Measurements from ENCODE around the gene DERL3.
A peak's percentile ranks its signal among the peaks of the same experiment; 100 is the strongest.

The DERL3 gene

DNA sequence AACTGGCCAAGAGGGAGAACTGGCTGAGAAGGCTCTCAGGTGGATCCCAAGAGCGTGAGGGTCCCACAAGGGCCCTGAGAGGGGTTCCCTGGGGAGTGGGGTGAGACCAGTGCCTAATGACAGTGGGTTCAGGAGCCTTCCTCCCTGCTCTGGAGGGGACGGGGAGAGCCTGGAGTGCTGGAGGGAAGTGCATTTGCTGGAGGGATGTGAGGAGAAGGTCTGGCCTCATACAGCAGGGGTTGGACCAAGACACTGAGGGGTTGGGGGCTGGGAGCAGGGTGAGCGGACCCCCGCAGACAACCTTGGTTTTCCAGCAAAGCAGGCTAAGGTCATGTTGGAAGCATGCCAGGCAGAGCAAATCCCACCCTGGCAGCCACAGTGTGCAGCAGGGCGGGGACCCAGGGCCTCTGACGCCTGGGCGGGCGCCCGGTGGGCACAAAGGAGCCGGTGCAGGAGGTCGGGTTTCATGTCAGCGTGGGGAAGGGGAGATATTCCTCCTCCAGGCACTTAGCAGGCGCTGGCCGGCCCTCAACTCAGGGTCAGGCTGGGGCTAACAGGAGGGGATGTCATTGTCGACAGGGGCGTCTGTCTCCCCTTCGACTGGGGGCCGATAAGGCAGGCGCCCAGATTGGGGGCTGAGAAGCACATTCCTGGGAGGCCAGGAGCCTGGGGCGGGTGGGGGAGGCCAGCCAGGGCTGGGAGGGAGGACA is 3.1 kb upstream of the DERL3 start:
- peaks cover 10% of the 10 kb centered on the region; the same call in 1 of the 2 replicates for H3K36me3 ChIP-seq (ENCODE audit: insufficient read depth, low read length)
- no peak overlapping the region for H3K4me2 ChIP-seq (ENCODE audit: insufficient read depth, low read length)
- no peaks in the 10 kb centered on the region for H3K27me3 ChIP-seq (ENCODE audit: insufficient read depth, low read length, poor library complexity)
- no peaks in the 10 kb centered on the region for H4K20me1 ChIP-seq (ENCODE audit: insufficient read depth, low read length)
- no peak overlapping the region for H2AFZ ChIP-seq (ENCODE audit: low read depth, low read length)
- DNase-seq (no peak), ATAC-seq (ENCODE audit: insufficient read depth, low read depth) (no peak)
- TF ChIP-seq EZH2 (IDR thresholded peaks at IDR 0.05; ENCODE audit: borderline replicate concordance, low read depth, low read length, severe bottlenecking): no peak
- no peak for TF ChIP-seq CTCF (IDR thresholded peaks at IDR 0.05; ENCODE audit: borderline replicate concordance, extremely low read depth, low read length, poor library complexity, severe bottlenecking)
- H3K9me3 ChIP-seq (ENCODE audit: insufficient read depth, low read length, severe bottlenecking): no peaks in the 10 kb centered on the region
- H3K4me3 ChIP-seq (ENCODE audit: low read depth in 1 of 2, low read length in 2 of 2): no peak overlapping the region
- H3K9ac ChIP-seq (ENCODE audit: low read depth, low read length): no peak overlapping the region
- no peak overlapping the region for H3K27ac ChIP-seq (ENCODE audit: low read length)
- H3K4me1 ChIP-seq (ENCODE audit: insufficient read depth, low read length): peaks cover 20% of the 10 kb centered on the region
- H3K79me2 ChIP-seq (ENCODE audit: insufficient read depth, low read length): no peaks in the 10 kb centered on the region

DNA sequence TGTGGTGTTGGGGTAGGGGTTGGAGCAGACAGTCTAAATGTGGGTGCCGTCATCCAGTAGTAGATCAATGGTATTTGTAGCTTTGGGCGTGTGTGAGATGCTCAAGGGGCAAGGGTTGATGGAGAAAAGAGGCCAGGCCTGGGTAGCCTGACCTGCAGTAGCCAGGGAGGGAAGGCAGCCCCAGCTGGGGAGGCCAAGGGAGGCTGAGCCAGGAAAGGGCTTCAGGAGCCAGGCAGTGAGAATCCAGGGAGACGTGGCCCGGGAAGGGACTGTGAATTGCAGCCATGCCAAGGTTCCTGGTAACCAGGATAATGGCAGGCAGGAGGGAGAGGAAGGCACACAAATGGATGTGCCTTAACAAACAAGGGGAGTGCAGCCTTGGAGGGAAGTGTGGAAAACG is 2.5 kb upstream of the DERL3 start:
- H3K4me2 ChIP-seq (ENCODE audit: insufficient read depth, low read length): no peak overlapping the region
- H4K20me1 ChIP-seq (ENCODE audit: insufficient read depth, low read length): no peaks in the 10 kb centered on the region
- H3K79me2 ChIP-seq (ENCODE audit: insufficient read depth, low read length): no peaks in the 10 kb centered on the region
- ATAC-seq (ENCODE audit: insufficient read depth, low read depth) (no peak), DNase-seq (no peak)
- no peak overlapping the region for H3K9ac ChIP-seq (ENCODE audit: low read depth, low read length)
- peaks cover 14% of the 10 kb centered on the region for H3K36me3 ChIP-seq (ENCODE audit: insufficient read depth, low read length)
- H3K9me3 ChIP-seq (ENCODE audit: insufficient read depth, low read length, severe bottlenecking): no peaks in the 10 kb centered on the region
- no peak for TF ChIP-seq EZH2 (IDR thresholded peaks at IDR 0.05; ENCODE audit: borderline replicate concordance, low read depth, low read length, severe bottlenecking)
- no peak for TF ChIP-seq CTCF (IDR thresholded peaks at IDR 0.05; ENCODE audit: borderline replicate concordance, extremely low read depth, low read length, poor library complexity, severe bottlenecking)
- no peak overlapping the region for H2AFZ ChIP-seq (ENCODE audit: low read depth, low read length)
- H3K27ac ChIP-seq (ENCODE audit: low read length): no peak overlapping the region
- peaks cover 20% of the 10 kb centered on the region for H3K4me1 ChIP-seq (ENCODE audit: insufficient read depth, low read length)
- H3K27me3 ChIP-seq (ENCODE audit: insufficient read depth, low read length, poor library complexity): no peaks in the 10 kb centered on the region
- no peak overlapping the region for H3K4me3 ChIP-seq (ENCODE audit: low read depth in 1 of 2, low read length in 2 of 2)

DNA sequence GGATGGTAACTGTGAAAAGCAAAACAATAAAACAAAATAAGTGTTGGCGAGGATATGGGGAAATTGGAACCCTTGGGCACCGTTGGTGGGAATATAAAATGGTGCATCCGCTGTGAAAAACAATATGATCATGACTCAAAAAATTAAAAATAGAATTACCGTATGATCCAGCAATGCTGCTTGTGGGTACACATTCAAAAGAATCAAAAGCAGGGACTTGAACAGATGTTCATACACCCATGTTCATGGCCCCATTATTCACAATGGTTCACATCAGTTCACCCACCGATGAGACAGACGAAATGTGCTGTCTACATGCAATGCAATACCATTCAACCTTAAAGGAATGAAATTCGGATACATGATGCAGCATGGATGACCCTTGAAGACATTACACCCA is 1.2 kb upstream of the DERL3 start:
- H3K4me1 ChIP-seq (ENCODE audit: insufficient read depth, low read length): peaks cover 20% of the 10 kb centered on the region
- no peak overlapping the region for H3K27ac ChIP-seq (ENCODE audit: low read length)
- TF ChIP-seq EZH2 (IDR thresholded peaks at IDR 0.05; ENCODE audit: borderline replicate concordance, low read depth, low read length, severe bottlenecking): no peak
- no peak for TF ChIP-seq CTCF (IDR thresholded peaks at IDR 0.05; ENCODE audit: borderline replicate concordance, extremely low read depth, low read length, poor library complexity, severe bottlenecking)
- H3K4me3 ChIP-seq (ENCODE audit: low read depth in 1 of 2, low read length in 2 of 2): no peak overlapping the region
- H4K20me1 ChIP-seq (ENCODE audit: insufficient read depth, low read length): 0 out of 2 replicates have a peak, but pooled peaks cover 4% of the 10 kb centered on the region
- no peaks in the 10 kb centered on the region for H3K9me3 ChIP-seq (ENCODE audit: insufficient read depth, low read length, severe bottlenecking)
- H2AFZ ChIP-seq (ENCODE audit: low read depth, low read length): no peak overlapping the region
- H3K36me3 ChIP-seq (ENCODE audit: insufficient read depth, low read length): peaks cover 26% of the 10 kb centered on the region
- ATAC-seq (ENCODE audit: insufficient read depth, low read depth) (no peak), DNase-seq (no peak)
- H3K9ac ChIP-seq (ENCODE audit: low read depth, low read length): no peak overlapping the region
- H3K27me3 ChIP-seq (ENCODE audit: insufficient read depth, low read length, poor library complexity): no peaks in the 10 kb centered on the region
- 0 out of 2 replicates have a peak overlapping the region, but pooled peaks have one; percentile 79 for H3K4me2 ChIP-seq (ENCODE audit: insufficient read depth, low read length)
- no peaks in the 10 kb centered on the region for H3K79me2 ChIP-seq (ENCODE audit: insufficient read depth, low read length)
